ENCODE data around the gene WNT6. TPM values are rescaled to one million over a fixed set of nuclear protein-coding genes. Genes with fewer than 3 reads are reported as not detected.

WNT6 gene
- total RNA-seq, 1 donor, result not detected

DNA sequence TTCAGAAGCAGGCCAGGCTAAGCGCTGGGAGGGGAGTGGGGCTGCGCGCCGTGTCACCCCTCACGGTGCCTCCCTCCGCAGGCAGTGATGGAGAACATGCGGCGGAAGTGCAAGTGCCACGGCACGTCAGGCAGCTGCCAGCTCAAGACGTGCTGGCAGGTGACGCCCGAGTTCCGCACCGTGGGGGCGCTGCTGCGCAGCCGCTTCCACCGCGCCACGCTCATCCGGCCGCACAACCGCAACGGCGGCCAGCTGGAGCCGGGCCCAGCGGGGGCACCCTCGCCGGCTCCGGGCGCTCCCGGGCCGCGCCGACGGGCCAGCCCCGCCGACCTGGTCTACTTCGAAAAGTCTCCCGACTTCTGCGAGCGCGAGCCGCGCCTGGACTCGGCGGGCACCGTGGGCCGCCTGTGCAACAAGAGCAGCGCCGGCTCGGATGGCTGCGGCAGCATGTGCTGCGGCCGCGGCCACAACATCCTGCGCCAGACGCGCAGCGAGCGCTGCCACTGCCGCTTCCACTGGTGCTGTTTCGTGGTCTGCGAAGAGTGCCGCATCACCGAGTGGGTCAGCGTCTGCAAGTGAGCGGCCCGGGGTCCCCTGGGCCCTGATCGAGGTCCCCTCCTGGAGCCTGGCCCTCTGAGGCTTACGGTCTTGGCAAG lies 33.2 kb downstream of the WNT6 start:
- TF ChIP-seq, protein P1, sequence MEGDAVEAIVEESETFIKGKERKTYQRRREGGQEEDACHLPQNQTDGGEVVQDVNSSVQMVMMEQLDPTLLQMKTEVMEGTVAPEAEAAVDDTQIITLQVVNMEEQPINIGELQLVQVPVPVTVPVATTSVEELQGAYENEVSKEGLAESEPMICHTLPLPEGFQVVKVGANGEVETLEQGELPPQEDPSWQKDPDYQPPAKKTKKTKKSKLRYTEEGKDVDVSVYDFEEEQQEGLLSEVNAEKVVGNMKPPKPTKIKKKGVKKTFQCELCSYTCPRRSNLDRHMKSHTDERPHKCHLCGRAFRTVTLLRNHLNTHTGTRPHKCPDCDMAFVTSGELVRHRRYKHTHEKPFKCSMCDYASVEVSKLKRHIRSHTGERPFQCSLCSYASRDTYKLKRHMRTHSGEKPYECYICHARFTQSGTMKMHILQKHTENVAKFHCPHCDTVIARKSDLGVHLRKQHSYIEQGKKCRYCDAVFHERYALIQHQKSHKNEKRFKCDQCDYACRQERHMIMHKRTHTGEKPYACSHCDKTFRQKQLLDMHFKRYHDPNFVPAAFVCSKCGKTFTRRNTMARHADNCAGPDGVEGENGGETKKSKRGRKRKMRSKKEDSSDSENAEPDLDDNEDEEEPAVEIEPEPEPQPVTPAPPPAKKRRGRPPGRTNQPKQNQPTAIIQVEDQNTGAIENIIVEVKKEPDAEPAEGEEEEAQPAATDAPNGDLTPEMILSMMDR (IDR thresholded peaks at IDR 0.05; ENCODE audit: insufficient read depth, low read depth, low read length), result peak; percentile 22
- peak; percentile 33 for DNase-seq (ENCODE audit: low read depth)

DNA sequence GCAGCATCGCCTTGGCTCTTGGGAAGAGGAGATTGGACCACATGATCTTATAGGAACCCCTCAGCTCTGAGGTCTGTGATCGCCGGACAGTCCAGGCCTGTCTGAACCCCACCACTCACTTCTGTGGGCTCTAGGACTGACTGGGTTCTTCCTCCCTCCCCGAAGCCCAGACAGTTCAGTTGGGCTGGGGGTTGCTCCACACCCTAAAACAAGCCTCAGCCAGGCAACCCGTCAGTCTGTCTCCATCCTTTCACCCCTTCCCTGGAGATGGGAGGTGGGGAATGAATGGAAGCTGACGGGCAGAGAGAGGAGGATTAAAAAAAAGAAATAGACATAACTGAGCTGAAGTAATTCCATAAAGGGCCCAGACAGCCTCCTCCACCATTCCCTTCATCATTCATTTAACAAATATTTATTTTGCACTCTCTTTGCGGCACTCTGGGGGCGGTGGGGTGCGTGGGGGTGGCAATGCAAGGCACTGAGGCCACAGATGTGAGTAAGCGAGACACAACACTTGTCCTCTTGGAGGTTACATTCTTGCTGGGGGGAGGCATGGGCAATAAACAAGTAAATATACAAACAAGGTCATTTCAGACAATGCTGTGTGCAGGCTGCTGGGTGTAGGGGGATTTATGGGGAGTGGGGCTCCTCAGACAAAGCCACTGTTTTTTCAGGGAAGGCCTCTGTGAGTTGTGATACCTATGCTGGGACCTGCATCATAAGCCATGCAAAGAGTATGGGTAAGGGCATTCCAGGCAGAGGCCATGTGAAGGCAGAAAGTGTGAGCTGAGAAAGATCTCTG lies 33.9 kb downstream of the WNT6 start:
- TF ChIP-seq, protein P1 (IDR thresholded peaks at IDR 0.05; ENCODE audit: insufficient read depth, low read depth, low read length), result no peak
- no peak for DNase-seq (ENCODE audit: low read depth)
- H3K4me3 ChIP-seq (ENCODE audit: low read depth, low read length), result peak overlapping the region; percentile 29

More for the DNA sequence above, 33.2 kb downstream of the WNT6 start:
- H3K4me3 ChIP-seq (ENCODE audit: low read depth, low read length), result peak overlapping the region; percentile 29

DNA sequence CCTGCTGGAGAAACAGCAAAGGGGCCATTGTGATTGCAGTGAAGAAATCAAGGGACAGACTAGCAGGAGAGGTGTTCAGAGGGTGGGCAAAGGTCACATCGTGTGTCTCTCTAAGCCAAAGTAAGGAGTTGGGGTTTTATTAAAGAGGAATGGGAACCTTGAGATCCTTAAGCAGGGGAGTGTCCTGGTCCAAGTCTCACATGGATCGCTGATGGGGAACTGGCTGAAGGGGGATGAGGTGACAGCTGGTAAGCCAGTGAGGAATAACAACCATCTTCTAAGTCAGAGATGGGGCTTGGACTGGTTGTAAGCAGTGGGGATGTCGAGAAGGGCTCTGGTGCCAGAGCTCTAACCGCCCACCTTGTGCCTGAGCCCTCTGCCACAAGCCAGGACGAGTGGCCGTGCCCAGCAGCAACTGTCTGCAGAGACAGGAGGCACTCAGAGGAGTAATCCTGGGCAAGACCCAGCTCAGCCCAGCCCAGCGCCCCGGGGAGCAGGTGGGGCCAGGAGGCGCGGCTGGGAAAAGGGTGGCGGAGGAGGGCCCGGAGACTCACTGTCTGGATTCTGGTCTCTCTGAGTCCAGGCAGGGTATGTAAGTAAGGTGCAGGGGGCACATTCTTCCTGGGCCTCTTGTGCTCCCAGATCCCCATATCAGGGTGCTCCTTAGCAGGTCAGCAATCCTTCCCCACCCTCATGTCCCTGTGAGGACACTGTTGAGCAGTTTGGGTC lies 34.7 kb downstream of the WNT6 start:
- DNase-seq (ENCODE audit: low read depth), result no peak
- TF ChIP-seq, protein P1 (IDR thresholded peaks at IDR 0.05; ENCODE audit: insufficient read depth, low read depth, low read length), result no peak
- H3K4me3 ChIP-seq (ENCODE audit: low read depth, low read length), result no peak overlapping the region

DNA sequence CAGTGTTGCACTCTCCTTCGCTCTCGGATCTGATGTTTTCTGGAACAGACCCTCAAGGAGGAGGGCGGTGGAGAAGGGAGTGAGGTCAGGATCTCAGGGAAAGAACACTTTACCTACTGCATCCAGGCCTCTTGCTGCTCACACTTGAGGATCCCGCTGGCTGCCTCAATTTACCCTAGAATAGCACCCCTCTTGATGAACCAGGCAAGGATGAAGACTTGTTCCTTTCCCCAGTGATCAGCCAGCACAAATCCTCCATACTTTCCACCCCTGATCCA lies 35.2 kb downstream of the WNT6 start:
- TF ChIP-seq, protein P1 (IDR thresholded peaks at IDR 0.05; ENCODE audit: insufficient read depth, low read depth, low read length), result no peak
- no peak overlapping the region for H3K4me3 ChIP-seq (ENCODE audit: low read depth, low read length)
- no peak for DNase-seq (ENCODE audit: low read depth)

DNA sequence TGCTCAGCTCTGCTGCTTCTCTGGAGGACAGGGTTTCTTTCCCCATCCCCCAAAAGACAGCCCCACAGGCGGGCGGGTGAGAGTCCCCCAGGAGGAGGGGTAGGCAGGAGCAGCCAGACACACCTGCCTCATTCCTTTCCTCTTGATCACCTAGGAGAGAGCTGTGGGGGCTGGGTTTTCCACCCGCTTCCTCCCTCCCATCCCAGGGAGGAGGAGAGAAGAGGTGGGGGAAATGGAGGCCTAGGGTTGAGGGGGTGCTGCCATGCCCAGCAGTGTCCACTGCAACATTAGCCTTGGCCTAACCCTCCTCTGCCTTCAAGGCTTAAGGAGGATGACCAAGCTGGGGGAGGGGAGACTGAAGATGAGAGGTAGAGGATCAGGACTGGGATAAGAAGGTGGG lies 35.7 kb downstream of the WNT6 start:
- TF ChIP-seq, protein P1 (IDR thresholded peaks at IDR 0.05; ENCODE audit: insufficient read depth, low read depth, low read length), result no peak
- no peak for DNase-seq (ENCODE audit: low read depth)
- H3K4me3 ChIP-seq (ENCODE audit: low read depth, low read length), result no peak overlapping the region

DNA sequence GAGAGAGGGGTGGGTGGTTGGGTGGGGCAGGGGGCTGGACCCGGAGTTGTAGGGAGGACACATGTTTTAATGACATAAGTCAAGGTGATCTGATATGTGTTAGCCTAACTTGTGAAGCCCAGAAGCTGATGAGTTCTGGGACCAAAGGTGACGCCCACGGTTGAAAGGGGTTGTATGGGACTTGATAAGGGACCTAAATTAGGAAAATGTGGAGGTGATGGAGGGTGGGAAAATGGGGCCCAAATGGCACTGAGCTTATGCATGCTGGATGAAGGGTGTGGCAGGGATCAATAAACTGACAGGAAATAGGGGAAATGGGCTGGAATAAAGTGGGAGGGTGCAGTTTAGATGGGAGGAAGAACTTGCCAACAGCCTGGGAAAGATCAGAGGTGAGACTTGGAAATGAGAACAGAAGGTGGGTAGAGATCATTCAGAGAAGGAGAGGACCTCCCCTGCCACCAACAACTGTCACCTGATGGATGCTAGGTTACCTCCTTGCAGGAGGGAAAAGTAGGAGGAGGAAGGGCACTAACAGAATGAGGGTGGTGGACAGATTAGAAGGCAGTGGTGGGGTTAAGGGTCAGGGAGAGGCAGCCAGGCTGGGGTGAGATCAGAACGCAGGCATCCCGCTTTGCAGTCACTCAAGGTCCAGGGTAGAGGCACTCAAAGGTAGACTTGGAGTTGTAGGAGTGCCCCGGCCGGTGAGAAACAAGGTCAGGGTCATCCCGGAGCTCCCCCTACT lies 36.3 kb downstream of the WNT6 start:
- TF ChIP-seq, protein P1 (IDR thresholded peaks at IDR 0.05; ENCODE audit: insufficient read depth, low read depth, low read length), result no peak
- no peak for DNase-seq (ENCODE audit: low read depth)
- no peak overlapping the region for H3K4me3 ChIP-seq (ENCODE audit: low read depth, low read length)

Data from fibroblast of villous mesenchyme (primary cell).